Measurements from ENCODE around the gene NLRC5.

NLRC5 gene

DNA sequence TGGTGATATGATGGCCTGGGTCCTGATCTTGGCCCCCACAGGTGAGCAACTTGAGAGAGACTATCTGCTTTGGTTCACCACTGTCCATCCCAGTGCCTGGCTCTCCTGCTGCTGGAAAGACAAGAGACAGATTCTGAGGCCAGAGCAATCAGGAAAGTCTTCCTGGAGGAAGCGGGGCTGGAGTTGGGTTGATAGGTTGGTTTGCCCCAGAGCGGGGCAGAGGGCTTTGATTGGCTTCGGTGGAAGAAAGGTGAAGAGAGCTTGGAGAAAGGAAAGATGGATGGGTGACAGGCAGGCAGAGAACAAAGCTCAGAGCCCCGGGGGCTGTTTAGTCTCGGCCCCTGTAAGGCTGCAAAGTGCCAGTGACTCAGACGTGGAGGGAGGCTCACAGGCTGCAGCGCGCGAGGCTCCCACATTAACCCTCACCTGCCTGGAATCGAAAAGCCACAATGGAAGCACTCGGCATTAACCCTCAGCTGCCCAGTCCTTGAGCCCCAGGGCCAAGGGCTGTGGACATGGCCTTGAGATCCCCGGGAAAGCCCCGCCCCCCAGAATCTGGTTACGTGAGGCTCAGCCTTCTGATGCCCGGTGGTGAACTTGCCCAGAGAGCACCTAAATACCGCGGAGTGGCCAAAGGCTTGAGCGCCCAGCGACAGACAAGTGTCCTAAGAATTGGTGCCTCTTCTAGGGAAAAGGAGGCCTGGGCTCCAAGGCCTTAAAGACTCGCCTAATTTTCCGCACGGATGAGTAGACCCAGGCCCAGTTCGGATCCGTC, 102.0 kb downstream of the NLRC5 start:
- Histone ChIP-seq H3K9ac (ENCODE audit: low read length) (no peak overlapping the region), H3K27me3 (replicated peaks; ENCODE audit: insufficient read depth, low read length) (peaks cover 17% of the 10 kb centered on the region), H3K36me3 (replicated peaks; ENCODE audit: insufficient read depth, low read length) (no peaks in the 10 kb centered on the region), H3K4me3 (ENCODE audit: low read length) (peak overlapping the region; percentile 67; the same call in 1 of the 2 replicates), H3K9me2 (replicated peaks; ENCODE audit: insufficient read depth, low read length) (no peaks in the 10 kb centered on the region), H3K9me3 (replicated peaks; ENCODE audit: insufficient read depth, low read length) (no peaks in the 10 kb centered on the region), H2AFZ (ENCODE audit: low read length) (peak overlapping the region; percentile 81; the same call in 1 of the 2 replicates), H3K4me1 (ENCODE audit: low read length) (no peaks in the 10 kb centered on the region), H3F3A (ENCODE audit: insufficient read depth, low read length) (no peaks in the 10 kb centered on the region), H3K27ac (ENCODE audit: low read length) (no peak overlapping the region), H4K20me1 (ENCODE audit: insufficient read depth, low read length) (no peaks in the 10 kb centered on the region), H3K79me2 (ENCODE audit: low read length) (no peaks in the 10 kb centered on the region), H3K4me2 (ENCODE audit: low read depth, low read length) (peak overlapping the region; percentile 99)
- TF ChIP-seq EZH2phosphoT487 (IDR thresholded peaks at IDR 0.05; ENCODE audit: low read length) (no peak), EZH2 (optimal IDR thresholded peaks at IDR 0.05; ENCODE audit: low read depth, low read length) (no peak), CTCF (IDR thresholded peaks at IDR 0.05; ENCODE audit: low read length) (no peak)
- no peak for DNase-seq

GRCh38 chr16:57091975-57092785, 102.8 kb downstream of the NLRC5 start, which contains the start of gene CPNE2:
Gene CPNE2 (plus strand): TSS chr16:57092583. CDS start chr16:57110743, 18,160 bp downstream.
- Histone ChIP-seq H3K4me3 (ENCODE audit: low read length) (peak within 1 kb of the TSS; percentile 67), H3K36me3 (replicated peaks; ENCODE audit: insufficient read depth, low read length) (no peaks in the 10 kb centered on the region), H3F3A (ENCODE audit: insufficient read depth, low read length) (no peaks in the 10 kb centered on the region), H3K9ac (ENCODE audit: low read length) (peak within 1 kb of the TSS; percentile 46; the same call in 1 of the 2 replicates), H3K4me1 (ENCODE audit: low read length) (no peaks in the 10 kb centered on the region), H3K9me3 (replicated peaks; ENCODE audit: insufficient read depth, low read length) (no peaks in the 10 kb centered on the region), H3K9me2 (replicated peaks; ENCODE audit: insufficient read depth, low read length) (no peaks in the 10 kb centered on the region), H3K27ac (ENCODE audit: low read length) (no peak within 1 kb of the TSS), H2AFZ (ENCODE audit: low read length) (peak within 1 kb of the TSS; percentile 81), H4K20me1 (ENCODE audit: insufficient read depth, low read length) (no peaks in the 10 kb centered on the region), H3K79me2 (ENCODE audit: low read length) (no peaks in the 10 kb centered on the region), H3K27me3 (replicated peaks; ENCODE audit: insufficient read depth, low read length) (peaks cover 17% of the 10 kb centered on the region), H3K4me2 (ENCODE audit: low read depth, low read length) (peak within 1 kb of the TSS; percentile 99)
- TF ChIP-seq EZH2 (optimal IDR thresholded peaks at IDR 0.05; ENCODE audit: low read depth, low read length), result no peak
- TF ChIP-seq CTCF (IDR thresholded peaks at IDR 0.05; ENCODE audit: low read length), result no peak
- DNase-seq, result peak; percentile 36

GRCh38 chr16:57092786-57093411, 103.5 kb downstream of the NLRC5 start:
- peaks cover 17% of the 10 kb centered on the region for H3K27me3 ChIP-seq (replicated peaks; ENCODE audit: insufficient read depth, low read length)
- H2AFZ ChIP-seq (ENCODE audit: low read length), result peak overlapping the region; percentile 31; the same call in 1 of the 2 replicates
- H3K9ac ChIP-seq (ENCODE audit: low read length), result peak overlapping the region; percentile 46; the same call in 1 of the 2 replicates
- H3K4me1 ChIP-seq (ENCODE audit: low read length), result no peaks in the 10 kb centered on the region
- no peaks in the 10 kb centered on the region for H3K36me3 ChIP-seq (replicated peaks; ENCODE audit: insufficient read depth, low read length)
- H3K4me2 ChIP-seq (ENCODE audit: low read depth, low read length), result peak overlapping the region; percentile 76
- H3K27ac ChIP-seq (ENCODE audit: low read length), result no peak overlapping the region
- TF ChIP-seq EZH2 (optimal IDR thresholded peaks at IDR 0.05; ENCODE audit: low read depth, low read length) (no peak), CTCF (IDR thresholded peaks at IDR 0.05; ENCODE audit: low read length) (peak; percentile 42)
- peak; percentile 36 for DNase-seq
- no peaks in the 10 kb centered on the region for H3F3A ChIP-seq (ENCODE audit: insufficient read depth, low read length)
- no peaks in the 10 kb centered on the region for H3K79me2 ChIP-seq (ENCODE audit: low read length)
- no peaks in the 10 kb centered on the region for H4K20me1 ChIP-seq (ENCODE audit: insufficient read depth, low read length)
- no peaks in the 10 kb centered on the region for H3K9me3 ChIP-seq (replicated peaks; ENCODE audit: insufficient read depth, low read length)
- H3K4me3 ChIP-seq (ENCODE audit: low read length), result peak overlapping the region; percentile 61
- no peaks in the 10 kb centered on the region for H3K9me2 ChIP-seq (replicated peaks; ENCODE audit: insufficient read depth, low read length)
